ENCODE results near the gene AP4M1.
A peak's percentile ranks its signal among the peaks of the same experiment; 100 is the strongest.

Gene AP4M1

DNA sequence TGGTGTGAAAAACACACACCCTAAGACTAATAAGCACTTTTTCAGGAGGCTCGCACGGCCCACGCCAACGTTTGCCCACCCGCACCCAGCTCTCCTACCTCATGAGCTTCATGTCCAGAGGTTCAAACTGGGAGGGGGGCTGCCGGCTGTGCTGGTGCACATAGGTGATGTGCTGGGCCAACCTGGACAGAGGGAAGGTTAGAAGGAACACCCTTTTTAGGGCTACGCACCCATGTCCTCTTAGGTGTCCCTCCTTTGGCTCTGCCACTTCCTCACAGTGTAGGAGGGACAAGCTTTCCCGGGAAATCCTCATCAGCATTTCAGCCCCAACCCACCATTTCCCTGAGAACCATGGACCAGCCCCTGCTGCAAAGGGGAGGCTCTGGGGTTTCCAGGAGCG is 6.2 kb upstream of the AP4M1 start:
- no peak overlapping the region for H3K27ac ChIP-seq (ENCODE audit: low read depth, low read length)
- H2AFZ ChIP-seq (ENCODE audit: low read length, unreplicated experiment) = no peak overlapping the region
- H3K27me3 ChIP-seq (ENCODE audit: insufficient read depth, low read length) = no peaks in the 10 kb centered on the region
- no peak overlapping the region for H3K4me3 ChIP-seq (ENCODE audit: low read depth, low read length)
- H3K4me1 ChIP-seq (ENCODE audit: control insufficient read depth, insufficient read depth, low read length, unreplicated experiment) = peaks cover 13% of the 10 kb centered on the region
- H3K36me3 ChIP-seq (ENCODE audit: insufficient read depth, low read length) = peaks cover 72% of the 10 kb centered on the region
- H3K79me2 ChIP-seq (ENCODE audit: control insufficient read depth, insufficient read depth, low read length, unreplicated experiment) = peaks cover 38% of the 10 kb centered on the region

DNA sequence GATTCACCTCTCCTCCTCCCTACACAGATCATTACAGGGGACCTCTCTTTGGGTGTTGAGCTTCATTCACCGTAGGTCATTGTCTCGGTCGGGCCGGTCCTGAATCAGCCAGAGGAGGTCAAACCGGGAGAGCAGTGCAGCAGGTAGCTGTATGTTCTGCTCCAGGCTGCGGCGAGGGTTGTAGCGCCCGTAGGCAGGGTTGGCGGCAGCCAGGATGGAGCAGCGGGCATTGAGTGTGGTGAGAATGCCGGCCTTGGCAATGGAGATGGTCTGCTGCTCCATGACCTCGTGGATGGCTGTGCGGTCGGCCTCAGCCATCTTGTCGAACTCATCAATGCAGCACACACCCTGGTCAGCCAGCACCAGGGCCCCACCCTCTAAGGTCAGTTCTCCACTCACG is 5.7 kb upstream of the AP4M1 start:
- Histone ChIP-seq H3K79me2 (ENCODE audit: control insufficient read depth, insufficient read depth, low read length, unreplicated experiment) (peaks cover 37% of the 10 kb centered on the region), H2AFZ (ENCODE audit: low read length, unreplicated experiment) (no peak overlapping the region), H3K27ac (ENCODE audit: low read depth, low read length) (no peak overlapping the region), H3K27me3 (ENCODE audit: insufficient read depth, low read length) (no peaks in the 10 kb centered on the region), H3K36me3 (ENCODE audit: insufficient read depth, low read length) (peaks cover 68% of the 10 kb centered on the region), H3K4me3 (ENCODE audit: low read depth, low read length) (no peak overlapping the region), H3K4me1 (ENCODE audit: control insufficient read depth, insufficient read depth, low read length, unreplicated experiment) (peaks cover 11% of the 10 kb centered on the region)

DNA sequence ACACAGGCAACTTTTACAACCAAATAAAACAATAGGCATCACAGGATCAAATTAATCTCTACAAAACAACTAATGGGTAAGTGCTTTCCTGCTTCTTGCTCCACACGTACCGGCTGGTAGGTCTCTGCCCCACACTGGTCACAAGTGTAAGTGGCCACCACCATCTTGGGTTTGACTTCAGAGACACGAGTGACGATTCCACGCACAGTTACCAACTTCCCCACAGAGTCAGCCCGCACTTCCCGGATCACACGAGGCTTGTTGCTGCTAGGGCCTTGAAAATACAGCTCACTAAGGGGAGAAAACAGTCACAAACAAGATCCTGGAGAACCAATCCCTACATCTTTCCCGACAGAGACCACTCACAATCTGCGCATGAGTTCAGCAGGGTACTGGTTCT is 2.5 kb upstream of the AP4M1 start:
- Histone ChIP-seq H2AFZ (ENCODE audit: low read length, unreplicated experiment) (no peak overlapping the region), H3K4me1 (ENCODE audit: control insufficient read depth, insufficient read depth, low read length, unreplicated experiment) (peaks cover 7% of the 10 kb centered on the region), H3K27me3 (ENCODE audit: insufficient read depth, low read length) (no peaks in the 10 kb centered on the region), H3K27ac (ENCODE audit: low read depth, low read length) (no peak overlapping the region), H3K4me3 (ENCODE audit: low read depth, low read length) (peak overlapping the region; percentile 93; the same call in 1 of the 2 replicates), H3K36me3 (ENCODE audit: insufficient read depth, low read length) (peaks cover 45% of the 10 kb centered on the region), H3K79me2 (ENCODE audit: control insufficient read depth, insufficient read depth, low read length, unreplicated experiment) (peaks cover 28% of the 10 kb centered on the region)

DNA sequence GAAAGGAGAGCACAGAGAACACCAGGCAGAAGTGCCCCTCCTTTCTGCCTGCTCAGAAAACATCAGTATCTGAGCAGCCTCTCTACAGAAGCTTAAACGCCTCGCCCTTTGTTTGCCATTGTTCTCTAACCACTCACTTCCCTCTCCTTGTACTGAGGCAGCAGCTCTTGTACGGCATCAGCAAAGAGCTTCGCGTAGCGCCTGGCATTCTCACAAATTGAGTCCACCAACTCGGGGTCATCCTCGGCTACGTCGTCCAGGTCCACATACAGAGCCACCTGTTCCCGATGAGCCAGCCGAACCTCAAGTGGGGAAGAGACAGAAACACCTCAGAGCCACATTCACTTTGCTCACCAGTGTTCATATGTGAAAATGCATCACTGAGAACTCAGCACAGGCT is 2.0 kb upstream of the AP4M1 start:
- Histone ChIP-seq H3K36me3 (ENCODE audit: insufficient read depth, low read length) (peaks cover 40% of the 10 kb centered on the region), H3K27me3 (ENCODE audit: insufficient read depth, low read length) (no peaks in the 10 kb centered on the region), H3K4me1 (ENCODE audit: control insufficient read depth, insufficient read depth, low read length, unreplicated experiment) (peaks cover 7% of the 10 kb centered on the region), H3K4me3 (ENCODE audit: low read depth, low read length) (peak overlapping the region; percentile 93), H2AFZ (ENCODE audit: low read length, unreplicated experiment) (no peak overlapping the region), H3K79me2 (ENCODE audit: control insufficient read depth, insufficient read depth, low read length, unreplicated experiment) (peaks cover 28% of the 10 kb centered on the region), H3K27ac (ENCODE audit: low read depth, low read length) (no peak overlapping the region)

DNA sequence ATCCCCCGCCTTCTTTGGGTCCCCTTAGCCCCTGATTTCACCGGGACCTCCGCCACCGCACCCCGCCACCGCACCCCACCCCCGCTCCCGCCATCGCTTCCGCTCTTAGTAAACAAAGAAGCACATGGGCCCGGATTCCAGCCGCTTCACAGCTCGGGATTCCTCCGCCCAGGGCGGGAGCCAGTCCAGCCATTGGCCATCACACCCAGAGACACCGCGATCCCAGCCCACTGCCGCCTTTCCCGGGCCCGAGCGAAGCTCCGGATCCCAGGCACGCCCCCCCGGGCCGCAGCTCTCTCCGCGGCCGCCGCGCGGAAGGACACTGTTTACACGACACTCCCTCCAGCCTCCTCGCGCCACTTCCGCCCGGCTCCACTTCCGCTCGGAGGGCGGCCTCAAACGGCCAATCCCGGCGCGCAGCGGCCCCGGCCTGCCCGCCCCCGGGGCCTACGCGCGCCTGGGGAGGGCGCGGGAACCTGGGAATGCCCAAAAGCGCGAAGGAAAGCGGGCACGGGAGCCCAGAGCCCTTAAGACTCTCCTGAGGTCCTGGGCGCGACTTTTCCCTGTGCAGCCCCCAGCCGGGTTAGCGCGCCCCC is 925 bp upstream of the AP4M1 start:
- peak overlapping the region; percentile 14 for H2AFZ ChIP-seq (ENCODE audit: low read length, unreplicated experiment)
- H3K36me3 ChIP-seq (ENCODE audit: insufficient read depth, low read length) = peaks cover 33% of the 10 kb centered on the region; the same call in 1 of the 2 replicates

DNA sequence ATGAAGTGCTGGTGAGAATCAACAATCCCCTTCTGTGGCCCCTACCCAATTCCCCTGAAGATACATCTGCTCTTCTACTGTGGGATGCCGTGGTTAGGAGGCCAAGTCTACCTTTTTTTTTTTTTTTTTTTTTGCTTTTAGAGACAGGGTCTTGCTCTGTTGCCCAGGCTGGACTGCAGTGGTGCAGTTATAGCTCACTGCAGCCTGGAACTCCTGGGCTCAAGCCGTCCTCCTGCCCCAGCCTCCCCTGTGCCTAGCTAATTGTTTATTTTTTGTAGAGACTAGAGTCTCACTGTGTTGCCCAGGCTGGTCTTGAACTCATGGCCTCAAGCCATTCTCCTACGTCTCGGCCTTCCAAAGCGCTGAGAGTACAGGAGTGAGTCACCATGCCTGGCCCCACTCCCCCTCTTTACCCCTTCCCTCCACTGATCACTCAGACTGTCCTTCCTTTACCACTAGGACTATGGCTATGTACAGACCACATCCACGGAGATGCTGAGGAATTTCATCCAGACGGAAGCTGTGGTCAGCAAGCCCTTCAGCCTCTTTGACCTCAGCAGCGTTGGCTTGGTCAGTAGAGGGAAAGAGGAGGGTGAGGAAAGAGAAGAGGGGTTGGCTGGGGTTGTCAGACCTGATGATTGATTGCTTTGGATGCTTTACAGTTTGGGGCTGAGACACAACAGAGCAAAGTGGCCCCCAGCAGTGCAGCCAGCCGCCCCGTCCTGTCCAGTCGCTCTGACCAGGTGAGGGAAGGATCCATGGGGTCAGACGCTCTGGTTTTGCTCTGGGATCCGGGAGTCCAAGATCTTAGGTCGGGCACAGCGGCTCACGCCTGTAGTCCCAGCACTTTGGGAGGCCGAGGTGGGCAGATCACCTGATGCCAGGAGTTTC is 1.8 kb downstream of the AP4M1 start:
- Histone ChIP-seq H3K27ac (ENCODE audit: low read depth, low read length) (no peak overlapping the region), H3K4me3 (ENCODE audit: low read depth, low read length) (peak overlapping the region; percentile 93), H2AFZ (ENCODE audit: low read length, unreplicated experiment) (no peak overlapping the region), H3K79me2 (ENCODE audit: control insufficient read depth, insufficient read depth, low read length, unreplicated experiment) (peaks cover 22% of the 10 kb centered on the region), H3K36me3 (ENCODE audit: insufficient read depth, low read length) (peaks cover 18% of the 10 kb centered on the region; the same call in 1 of the 2 replicates), H3K4me1 (ENCODE audit: control insufficient read depth, insufficient read depth, low read length, unreplicated experiment) (peaks cover 7% of the 10 kb centered on the region), H3K27me3 (ENCODE audit: insufficient read depth, low read length) (no peaks in the 10 kb centered on the region)

More for the DNA sequence above, 925 bp upstream of the AP4M1 start:
- H3K27ac ChIP-seq (ENCODE audit: low read depth, low read length) = peak overlapping the region; percentile 95
- peaks cover 28% of the 10 kb centered on the region for H3K79me2 ChIP-seq (ENCODE audit: control insufficient read depth, insufficient read depth, low read length, unreplicated experiment)
- no peaks in the 10 kb centered on the region for H3K27me3 ChIP-seq (ENCODE audit: insufficient read depth, low read length)
- peak overlapping the region; percentile 93 for H3K4me3 ChIP-seq (ENCODE audit: low read depth, low read length)
- H3K4me1 ChIP-seq (ENCODE audit: control insufficient read depth, insufficient read depth, low read length, unreplicated experiment) = peaks cover 7% of the 10 kb centered on the region

DNA sequence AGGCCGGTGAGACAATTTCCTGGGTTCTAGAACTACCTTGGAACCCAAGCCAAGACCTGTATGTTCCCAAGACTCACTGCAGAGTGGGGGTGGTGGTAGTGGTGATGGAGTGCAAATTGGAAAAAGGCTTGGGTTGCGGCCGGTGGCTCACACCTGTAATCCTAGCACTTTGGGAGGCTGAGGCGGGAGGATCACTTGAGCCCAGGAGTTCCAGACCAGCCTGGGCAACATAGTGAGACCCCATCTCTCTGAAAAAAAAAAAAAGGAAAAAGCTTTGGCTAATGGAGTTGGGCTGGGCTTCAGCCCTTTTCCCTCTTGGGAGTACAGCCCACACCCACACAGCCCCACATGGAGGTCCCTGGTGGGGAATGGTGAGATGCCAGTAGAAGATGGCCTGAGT is 4.1 kb downstream of the AP4M1 start:
- Histone ChIP-seq H3K79me2 (ENCODE audit: control insufficient read depth, insufficient read depth, low read length, unreplicated experiment) (peaks cover 4% of the 10 kb centered on the region), H3K4me1 (ENCODE audit: control insufficient read depth, insufficient read depth, low read length, unreplicated experiment) (no peaks in the 10 kb centered on the region), H3K36me3 (ENCODE audit: insufficient read depth, low read length) (no peaks in the 10 kb centered on the region), H3K4me3 (ENCODE audit: low read depth, low read length) (no peak overlapping the region), H3K27ac (ENCODE audit: low read depth, low read length) (no peak overlapping the region), H2AFZ (ENCODE audit: low read length, unreplicated experiment) (no peak overlapping the region), H3K27me3 (ENCODE audit: insufficient read depth, low read length) (no peaks in the 10 kb centered on the region)

DNA sequence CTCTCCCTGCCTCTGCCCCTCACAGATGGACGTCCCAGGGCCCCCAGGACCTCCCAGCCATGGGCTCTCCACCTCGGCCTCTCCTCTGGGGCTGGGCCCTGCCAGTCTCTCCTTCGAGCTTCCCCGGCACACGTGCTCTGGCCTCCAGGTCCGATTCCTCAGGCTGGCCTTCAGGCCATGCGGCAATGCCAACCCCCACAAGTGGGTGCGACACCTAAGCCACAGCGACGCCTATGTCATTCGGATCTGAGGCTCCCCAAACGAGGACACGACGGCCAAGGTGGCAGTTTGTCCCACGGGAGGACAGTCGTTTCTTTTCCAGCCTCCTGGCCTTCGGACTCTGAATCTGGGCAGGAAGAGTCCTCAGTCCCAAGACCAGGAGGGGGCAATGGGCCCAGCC is 5.2 kb downstream of the AP4M1 start:
- H3K4me3 ChIP-seq (ENCODE audit: low read depth, low read length) = no peak overlapping the region
- peaks cover 3% of the 10 kb centered on the region; the same call in 1 of the 2 replicates for H3K36me3 ChIP-seq (ENCODE audit: insufficient read depth, low read length)

DNA sequence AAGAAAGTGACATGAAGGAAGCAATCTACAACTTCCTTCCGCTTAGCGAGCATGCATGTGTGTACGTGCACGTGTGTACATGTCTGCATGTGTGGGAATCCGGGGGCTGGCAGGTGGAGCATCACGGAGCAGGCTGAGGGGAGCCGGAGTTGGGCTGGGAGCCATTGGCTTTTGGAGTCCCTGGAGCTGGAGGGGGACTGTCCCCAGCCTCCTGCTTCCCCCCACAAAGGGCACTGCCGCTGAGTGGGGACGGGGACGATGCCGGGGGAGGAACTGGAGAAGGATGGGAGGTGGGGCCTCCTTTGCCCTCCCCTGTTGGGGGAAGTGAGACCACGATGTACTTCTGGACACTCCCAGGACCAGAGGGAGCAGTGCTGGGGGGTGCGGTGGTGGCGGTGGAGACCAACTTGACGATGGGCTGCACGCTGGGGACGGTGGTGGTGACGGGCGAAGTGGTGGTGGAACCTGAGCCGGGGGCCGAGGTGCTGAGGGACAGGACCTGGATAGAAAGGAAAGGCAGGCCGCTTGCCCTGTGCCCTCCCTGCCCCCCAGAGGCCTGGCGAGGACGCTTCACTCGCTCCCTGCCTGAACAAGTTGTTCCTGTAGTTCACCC is 5.8 kb downstream of the AP4M1 start:
- Histone ChIP-seq H2AFZ (ENCODE audit: low read length, unreplicated experiment) (no peak overlapping the region), H3K4me1 (ENCODE audit: control insufficient read depth, insufficient read depth, low read length, unreplicated experiment) (no peaks in the 10 kb centered on the region), H3K4me3 (ENCODE audit: low read depth, low read length) (no peak overlapping the region), H3K79me2 (ENCODE audit: control insufficient read depth, insufficient read depth, low read length, unreplicated experiment) (no peaks in the 10 kb centered on the region), H3K27ac (ENCODE audit: low read depth, low read length) (no peak overlapping the region), H3K27me3 (ENCODE audit: insufficient read depth, low read length) (no peaks in the 10 kb centered on the region), H3K36me3 (ENCODE audit: insufficient read depth, low read length) (peaks cover 3% of the 10 kb centered on the region; the same call in 1 of the 2 replicates)

More for the DNA sequence above, 5.2 kb downstream of the AP4M1 start:
- H2AFZ ChIP-seq (ENCODE audit: low read length, unreplicated experiment) = no peak overlapping the region
- no peaks in the 10 kb centered on the region for H3K4me1 ChIP-seq (ENCODE audit: control insufficient read depth, insufficient read depth, low read length, unreplicated experiment)
- no peak overlapping the region for H3K27ac ChIP-seq (ENCODE audit: low read depth, low read length)
- H3K27me3 ChIP-seq (ENCODE audit: insufficient read depth, low read length) = no peaks in the 10 kb centered on the region
- no peaks in the 10 kb centered on the region for H3K79me2 ChIP-seq (ENCODE audit: control insufficient read depth, insufficient read depth, low read length, unreplicated experiment)

DNA sequence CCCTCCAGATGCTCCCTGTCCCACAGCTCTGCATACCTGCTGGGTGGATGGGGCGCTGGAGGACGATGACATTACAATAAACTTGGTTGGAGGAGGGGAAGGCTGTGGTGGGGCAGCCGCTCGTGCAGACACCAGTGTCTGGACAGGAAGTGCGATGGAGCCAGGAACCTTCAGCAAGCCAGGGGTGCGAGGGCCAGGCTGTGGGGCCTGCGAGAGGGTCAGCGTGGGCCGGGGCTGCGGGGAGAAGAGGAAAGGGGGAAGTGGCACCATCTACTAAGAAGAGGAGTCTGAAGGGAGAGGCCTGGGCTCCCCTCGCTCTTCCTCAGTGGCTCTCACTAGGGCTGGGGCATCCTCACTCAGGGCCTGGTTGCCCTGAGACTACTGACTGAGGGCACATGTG is 6.4 kb downstream of the AP4M1 start:
- Histone ChIP-seq H3K36me3 (ENCODE audit: insufficient read depth, low read length) (peaks cover 3% of the 10 kb centered on the region; the same call in 1 of the 2 replicates), H3K27me3 (ENCODE audit: insufficient read depth, low read length) (no peaks in the 10 kb centered on the region), H3K79me2 (ENCODE audit: control insufficient read depth, insufficient read depth, low read length, unreplicated experiment) (no peaks in the 10 kb centered on the region), H3K4me3 (ENCODE audit: low read depth, low read length) (no peak overlapping the region), H3K27ac (ENCODE audit: low read depth, low read length) (no peak overlapping the region), H2AFZ (ENCODE audit: low read length, unreplicated experiment) (no peak overlapping the region), H3K4me1 (ENCODE audit: control insufficient read depth, insufficient read depth, low read length, unreplicated experiment) (no peaks in the 10 kb centered on the region)

Data from ACC112 (cell line).